Fibroblast of lung (primary cell): ENCODE results near the gene CERS1.

Source experiments
- CTCF ChIP-seq, 2 donors: IDR thresholded peaks in 1 of 2; conservative IDR thresholded peaks in 1 of 2; 1 replicate in 1 of 2; 2 replicates in 1 of 2; pipeline ENCODE4 v1.5.1; 2011 to 2012; ENCODE audit warnings: low read length in 2 of 2, control low read depth in 1 of 2, inconsistent platforms in 1 of 2, low read depth in 1 of 2, mild to moderate bottlenecking in 1 of 2
- EZH2 ChIP-seq: IDR thresholded peaks from 2 replicates; pipeline ENCODE4 v1.5.1; 2012; ENCODE audit warnings: low read length, control low read depth, mild to moderate bottlenecking; ENCODE audit errors: missing control alignments

- no peak for TF ChIP-seq CTCF (conservative IDR thresholded peaks at IDR 0.05 in 1 of 2, IDR thresholded peaks at IDR 0.05 in 1 of 2; ENCODE audit: low read depth in 1 of 2, low read length in 2 of 2)
- TF ChIP-seq EZH2, result no peak
These were observed 14.5 kb downstream of the CERS1 start for GRCh38 chr19:18881491-18881890.
